HG03039 (cell line): ENCODE measurements around the gene RAD21L1.

ENCODE experiments used
- ATAC-seq: cut with Tn5 transposase; IDR thresholded peaks from one replicate; pipeline ENCODE4 v1.9.1; 2021; ENCODE audit warnings: mild to moderate bottlenecking, moderate library complexity; ENCODE audit not compliant: unreplicated experiment

The RAD21L1 gene

DNA sequence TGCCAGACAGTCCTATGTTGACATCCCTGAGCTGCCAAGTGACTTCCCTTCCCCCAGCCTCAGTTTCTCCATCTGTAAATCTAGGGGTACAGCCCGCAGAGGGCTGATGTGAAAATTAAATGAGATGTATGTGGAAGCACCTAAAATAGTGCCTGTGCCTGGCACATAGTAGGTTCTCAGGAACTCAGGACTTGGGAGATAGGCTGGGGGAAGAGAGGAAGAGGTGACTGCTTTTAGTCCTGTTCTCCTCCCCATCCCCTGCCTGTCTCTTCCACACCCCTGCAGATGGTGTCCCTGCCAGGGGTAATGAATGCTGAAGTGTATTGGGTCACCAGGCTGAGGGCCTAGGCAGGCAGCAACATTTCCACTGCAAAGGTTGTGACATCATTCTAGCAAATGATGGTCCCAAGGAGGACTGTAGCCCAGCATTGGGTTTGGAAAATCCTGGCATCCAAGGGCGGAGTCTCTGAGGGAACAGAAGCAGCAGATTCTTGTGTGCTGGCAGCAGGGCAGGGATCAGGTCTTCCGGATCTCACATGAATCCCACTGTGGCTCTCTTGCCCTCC lies 42.0 kb downstream of the RAD21L1 start:
- ATAC-seq, result no peak

- no peak for ATAC-seq
Measured at GRCh38 chr20:1269235-1269634, 43.4 kb downstream of the RAD21L1 start.

GRCh38 chr20:1269850-1270249 lies 44.0 kb downstream of the RAD21L1 start:
- no peak for ATAC-seq

GRCh38 chr20:1272368-1273100 lies 46.7 kb downstream of the RAD21L1 start:
- no peak for ATAC-seq

DNA sequence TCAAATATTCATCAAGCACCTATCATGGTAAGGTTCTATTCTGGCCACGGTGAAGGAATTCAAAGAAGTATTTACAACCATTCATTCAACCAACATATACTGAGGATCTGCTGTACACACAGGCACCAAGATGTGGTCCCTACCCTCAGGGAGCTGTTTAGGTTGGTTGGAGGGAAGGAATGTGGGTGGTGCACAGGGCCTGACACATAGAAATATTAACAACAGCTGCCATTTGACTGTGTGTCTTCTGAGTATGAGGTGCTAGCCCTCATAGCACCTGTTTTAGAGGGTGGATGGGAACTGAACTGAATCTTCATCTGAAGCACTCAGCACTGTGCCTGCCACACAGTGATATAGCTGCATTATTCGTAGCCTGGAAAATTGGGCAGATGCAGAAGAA lies 47.5 kb downstream of the RAD21L1 start:
- ATAC-seq, result no peak

DNA sequence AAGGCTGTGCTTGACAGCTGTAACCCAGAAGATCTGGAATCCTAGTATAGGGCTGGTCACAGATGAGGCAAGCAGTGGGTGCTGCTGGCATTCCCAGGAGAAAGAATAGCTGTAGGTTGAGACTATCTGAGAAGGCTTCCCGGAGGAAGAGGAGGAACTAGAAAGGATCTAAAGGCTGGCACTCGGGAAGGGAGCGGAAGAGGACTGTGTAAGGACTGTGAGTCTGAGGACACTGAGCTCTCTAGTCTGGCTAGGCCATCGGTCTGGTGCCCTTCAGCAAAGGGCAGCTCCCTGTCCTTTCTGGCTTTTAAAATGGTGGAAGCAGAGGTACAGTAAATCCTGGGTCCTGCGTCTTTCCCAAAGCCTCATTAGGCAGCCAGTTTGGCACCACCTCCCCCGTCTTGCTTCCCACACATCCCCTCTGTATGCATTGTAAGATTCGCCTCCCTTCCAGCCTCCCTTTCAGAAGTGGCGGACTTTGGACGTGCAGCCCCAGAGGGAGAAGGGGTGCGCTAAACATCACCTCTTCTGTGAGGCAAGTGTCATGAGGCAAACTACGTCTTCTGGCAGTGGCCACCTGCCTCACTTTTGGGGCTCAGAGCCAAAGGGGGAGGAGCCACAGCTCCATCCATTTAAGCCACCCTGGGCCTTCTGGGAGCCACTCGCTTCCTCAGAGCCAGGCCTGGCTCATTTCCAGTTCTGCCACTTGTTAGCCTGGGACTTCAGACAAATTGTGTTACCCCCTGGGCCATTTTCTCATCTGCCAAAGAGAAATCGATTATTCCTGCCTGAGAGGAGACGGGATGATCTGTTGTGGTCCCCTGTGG lies 48.9 kb downstream of the RAD21L1 start:
- no peak for ATAC-seq

DNA sequence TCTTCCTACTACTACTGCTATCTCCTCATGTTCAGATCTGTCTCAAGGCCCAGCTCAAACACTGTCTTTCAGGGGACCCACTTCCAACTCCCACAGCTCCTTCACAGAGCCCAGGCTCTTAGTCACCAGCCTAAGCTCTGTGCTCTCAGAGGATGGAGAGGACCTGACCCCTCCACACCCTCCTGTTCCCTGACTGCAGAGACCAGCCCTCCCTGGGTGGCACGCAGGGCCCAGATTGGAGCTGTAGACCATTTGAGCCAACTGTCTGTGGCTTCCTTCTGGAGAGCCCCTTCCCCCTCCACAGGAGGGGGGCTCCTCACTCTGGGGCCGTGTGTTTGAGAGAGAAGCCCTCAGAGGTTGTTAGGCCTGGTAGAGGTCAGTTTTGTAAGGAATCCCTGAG lies 50.1 kb downstream of the RAD21L1 start:
- ATAC-seq, result no peak

DNA sequence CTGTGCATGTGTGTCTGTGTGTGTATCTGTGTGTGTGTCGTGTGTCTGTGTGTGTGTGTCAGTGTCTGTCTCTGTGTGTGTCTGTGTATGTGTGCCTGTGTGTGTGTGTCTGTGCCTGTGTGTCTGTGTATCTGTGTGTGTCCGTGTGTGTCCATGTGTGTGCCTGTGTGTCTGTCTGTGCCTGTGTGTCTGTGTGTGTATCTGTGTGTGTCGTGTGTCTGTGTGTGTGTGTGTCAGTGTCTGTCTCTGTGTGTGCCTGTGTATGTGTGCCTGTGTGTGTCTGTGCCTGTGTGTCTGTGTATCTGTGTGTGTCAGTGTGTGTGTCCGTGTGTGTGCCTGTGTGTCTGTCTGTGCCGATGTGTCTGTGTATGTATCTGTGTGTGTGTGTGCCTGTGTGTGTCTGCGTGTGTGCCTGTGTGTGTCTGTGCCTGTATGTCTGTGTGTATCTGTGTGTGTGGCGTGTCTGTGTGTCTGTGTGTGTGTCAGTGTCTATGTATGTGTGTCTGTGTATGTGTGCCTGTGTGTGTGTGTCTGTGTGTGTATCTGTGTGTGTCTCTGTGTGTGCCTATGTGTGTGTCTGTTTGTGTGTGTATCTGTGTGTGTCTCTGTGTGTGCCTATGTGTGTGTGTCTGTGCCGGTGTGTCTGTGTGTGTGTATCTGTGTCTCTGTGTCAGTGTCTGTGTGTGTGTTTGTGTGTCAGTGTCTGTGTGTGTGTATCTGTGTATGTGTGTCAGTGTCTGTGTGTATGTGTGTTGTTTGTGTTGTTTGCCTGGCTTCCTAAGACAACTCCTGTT lies 51.9 kb downstream of the RAD21L1 start:
- no peak for ATAC-seq

GRCh38 chr20:1278993-1279392 lies 53.1 kb downstream of the RAD21L1 start:
- no peak for ATAC-seq

DNA sequence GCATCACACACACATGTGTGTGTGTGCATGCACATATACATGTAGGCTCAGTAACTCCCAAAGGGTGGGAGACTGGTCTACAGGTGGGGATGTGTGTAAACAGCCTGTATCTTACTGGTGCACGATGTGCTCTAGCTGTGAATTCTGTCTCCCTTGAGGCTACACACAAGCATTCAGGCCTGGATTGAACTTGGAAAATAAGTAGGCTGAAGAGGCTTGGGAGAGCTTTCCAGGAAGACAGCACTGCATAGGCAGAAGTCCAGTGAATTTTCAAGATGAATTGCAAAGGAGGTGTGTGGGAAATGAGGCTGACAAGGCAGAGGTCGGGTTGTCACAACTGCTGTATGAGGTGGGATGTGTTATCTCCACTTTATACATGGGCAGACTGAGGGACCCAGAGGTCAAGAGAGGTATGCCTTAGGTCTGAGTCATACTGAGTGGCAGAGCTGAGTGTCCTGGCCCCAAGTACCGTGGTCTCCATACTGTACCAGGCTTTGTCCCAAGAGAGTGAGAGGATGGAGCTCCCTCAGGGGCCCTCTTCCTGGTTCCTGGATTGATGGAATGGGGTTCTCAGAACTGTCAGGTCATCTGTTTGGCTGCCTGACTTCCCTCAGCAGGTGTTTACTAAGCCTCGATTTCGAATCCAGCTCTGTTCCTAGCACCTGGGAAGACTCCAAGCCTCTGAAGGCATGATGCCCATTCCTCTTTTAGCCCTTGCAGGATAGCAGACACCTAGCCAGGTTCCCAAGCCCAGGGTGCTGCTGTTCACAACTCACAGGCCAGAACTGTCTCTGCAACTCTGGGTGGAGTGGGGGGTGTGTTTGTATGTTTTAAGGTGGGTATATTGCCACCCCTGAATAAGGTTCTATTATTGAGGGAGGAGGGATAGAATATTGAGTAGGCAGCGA lies 54.6 kb downstream of the RAD21L1 start:
- ATAC-seq, result no peak

GRCh38 chr20:1281279-1282057 lies 55.6 kb downstream of the RAD21L1 start:
- no peak for ATAC-seq

GRCh38 chr20:1282966-1283365 lies 57.1 kb downstream of the RAD21L1 start:
- no peak for ATAC-seq

DNA sequence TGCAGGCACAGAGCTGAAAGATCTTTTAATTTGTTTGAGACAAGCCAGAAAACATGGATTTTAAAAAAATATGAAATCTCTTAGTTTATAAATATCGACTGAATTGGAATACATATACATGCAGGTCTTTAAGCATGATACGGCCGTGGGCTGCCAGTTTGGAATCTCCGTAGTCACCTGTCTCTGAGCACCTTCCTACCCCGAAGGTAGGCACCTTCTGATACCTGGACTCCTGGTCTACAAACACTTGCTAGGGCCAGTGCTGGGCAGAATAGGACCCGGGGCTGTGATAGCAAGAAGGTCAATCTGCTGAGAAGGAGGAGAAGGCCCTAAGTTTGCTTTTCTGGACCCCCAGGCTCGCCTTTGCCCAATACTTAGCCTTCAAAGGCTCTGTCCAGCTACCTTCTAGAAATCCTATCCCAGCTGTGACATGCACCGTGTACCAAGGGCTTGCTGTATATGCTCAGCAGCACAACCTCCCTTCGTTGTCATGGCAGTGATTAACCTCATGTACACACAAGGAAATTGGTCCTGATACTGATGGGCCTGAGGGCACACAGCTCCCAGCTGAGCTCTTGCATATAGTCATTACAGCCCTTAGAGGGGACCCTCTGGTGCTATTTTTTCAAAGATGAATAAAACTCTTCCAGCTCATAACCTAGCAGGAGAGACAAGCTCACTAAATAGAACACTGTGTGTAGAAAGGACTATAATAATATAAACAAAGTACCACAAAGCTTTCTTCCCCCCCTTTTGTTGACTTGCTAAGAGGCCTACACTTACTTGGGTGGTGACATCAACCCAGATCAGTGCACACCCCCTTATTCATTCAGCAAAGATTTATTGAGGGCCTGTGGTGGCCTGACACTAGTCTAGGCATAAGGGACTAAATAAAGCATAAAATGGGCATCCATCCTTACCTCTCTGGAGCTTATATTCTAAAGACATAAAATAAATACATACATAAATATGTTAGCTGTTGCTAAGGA lies 58.0 kb downstream of the RAD21L1 start:
- no peak for ATAC-seq

- ATAC-seq, result no peak
Measured at GRCh38 chr20:1286267-1287024, 60.6 kb downstream of the RAD21L1 start.

DNA sequence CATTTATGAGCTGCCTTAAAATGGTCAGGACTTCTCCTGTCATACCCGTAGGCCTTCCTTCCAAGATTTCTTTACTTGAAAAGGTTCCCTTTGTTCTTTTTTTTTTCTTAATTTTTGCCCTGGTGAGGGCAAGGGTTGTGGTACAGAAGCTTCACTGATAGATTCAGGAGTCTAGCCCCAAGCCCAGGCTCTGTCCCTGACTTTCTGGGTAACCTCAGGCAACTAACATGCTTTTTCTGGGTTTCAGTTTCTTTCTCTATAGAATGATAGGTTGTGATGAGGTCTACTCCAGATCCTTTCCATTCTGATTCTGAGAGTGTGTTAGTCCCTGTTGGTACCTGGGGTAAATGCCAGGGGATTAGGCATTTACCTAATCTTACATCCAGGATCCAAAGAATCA lies 61.5 kb downstream of the RAD21L1 start:
- ATAC-seq, result no peak

DNA sequence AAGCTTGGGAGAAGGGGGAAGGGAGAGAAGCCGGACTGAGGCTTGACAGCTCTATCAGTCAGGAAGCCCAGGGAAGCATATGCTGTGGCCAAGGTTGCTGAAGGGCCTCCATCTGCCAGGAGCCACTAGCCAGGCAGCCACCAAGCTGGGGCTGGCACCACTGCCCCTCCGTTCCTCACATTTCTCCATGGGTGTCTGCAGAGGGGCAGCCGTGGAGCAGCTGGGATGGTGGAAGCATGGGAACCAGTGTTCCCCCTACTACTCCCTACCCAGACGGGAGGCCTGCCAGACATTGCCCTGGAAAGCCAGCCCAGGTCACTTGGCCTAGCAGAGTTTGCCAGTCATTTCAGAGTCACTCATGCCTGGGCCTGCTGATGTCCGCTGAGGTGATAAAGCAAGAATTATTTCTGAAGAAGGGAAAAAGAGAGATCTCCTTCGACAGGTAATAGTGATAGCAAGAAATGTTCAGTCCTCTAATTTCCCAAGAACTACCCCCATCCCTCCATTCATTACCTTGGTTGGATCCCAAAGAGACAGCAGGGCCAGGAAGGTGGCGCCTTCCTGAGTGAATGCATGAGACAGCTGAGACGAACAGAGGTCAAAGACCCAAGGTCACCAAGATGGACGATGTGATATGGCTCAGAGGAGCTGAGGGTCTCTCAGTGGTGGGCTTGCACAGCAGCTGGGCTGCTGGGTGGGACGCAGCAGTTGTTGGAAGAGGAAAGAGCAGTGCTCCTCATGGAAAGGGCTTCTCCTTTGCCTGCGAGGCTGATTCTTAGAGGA lies 62.1 kb downstream of the RAD21L1 start:
- no peak for ATAC-seq
